Neural cell (in vitro differentiated cells): Measurements from ENCODE around the gene TNS1. TPM values are rescaled to one million over a fixed set of nuclear protein-coding genes. Genes with fewer than 3 reads are reported as not detected.

Experiments used
- H2AFZ ChIP-seq: fragments of 200-600, 300-800 bp; sonication (generic), shearing (Covaris generic); 2 replicates; pipeline ENCODE4 v1.6.0; 2014; ENCODE audit warnings: low read depth, mild to moderate bottlenecking, antibody characterized with exemption, low read length, moderate library complexity
- H3F3A ChIP-seq: fragments of 200-600 bp; shearing (Covaris generic); 2 replicates; pipeline ENCODE4 v1.6.1; 2016; ENCODE audit warnings: mild to moderate bottlenecking, moderate library complexity, mixed read lengths, antibody characterized with exemption, low read length; ENCODE audit not compliant: insufficient read depth, poor library complexity, severe bottlenecking
- H3K27ac ChIP-seq: fragments of 200-600, 300-800 bp; sonication (generic), shearing (Covaris generic); 2 replicates; pipeline ENCODE4 v1.5.1; 2014; ENCODE audit warnings: mild to moderate bottlenecking, low read length, moderate library complexity
- H3K27me3 ChIP-seq: fragments of 300-800, 200-600 bp; sonication (generic), shearing (Covaris generic); 2 replicates; pipeline ENCODE4 v1.6.0; 2014; ENCODE audit warnings: mild to moderate bottlenecking, low read depth, low read length, moderate library complexity; ENCODE audit not compliant: insufficient read depth
- H3K36me3 ChIP-seq: fragments of 300-800, 200-600 bp; sonication (generic), shearing (Covaris generic); 2 replicates; pipeline ENCODE4 v1.5.1; 2014; ENCODE audit warnings: mild to moderate bottlenecking, antibody characterized with exemption, low read length, moderate library complexity; ENCODE audit not compliant: insufficient read depth
- H3K4me2 ChIP-seq: fragments of 300-800, 200-600 bp; sonication (generic), shearing (Covaris generic); 2 replicates; pipeline ENCODE4 v1.6.0; 2014; ENCODE audit warnings: mild to moderate bottlenecking, low read length
- H3K4me3 ChIP-seq: fragments of 300-800, 200-600 bp; sonication (generic), shearing (Covaris generic); 2 replicates; pipeline ENCODE4 v1.5.1; 2014; ENCODE audit warnings: mild to moderate bottlenecking, low read length, moderate library complexity
- H3K79me2 ChIP-seq: fragments of 200-600 bp; shearing (Covaris generic); replicated peaks from 2 replicates; pipeline ENCODE4 v1.6.0; 2014; ENCODE audit warnings: mild to moderate bottlenecking, low read length, moderate library complexity; ENCODE audit not compliant: insufficient read depth
- H3K9ac ChIP-seq: fragments of 300-800, 200-600 bp; sonication (generic), shearing (Covaris generic); 2 replicates; pipeline ENCODE4 v1.6.1; 2016; ENCODE audit warnings: mild to moderate bottlenecking, low read length, mixed read lengths
- H3K9me2 ChIP-seq: fragments of 200-600 bp; shearing (Covaris generic); 2 replicates; pipeline ENCODE4 v1.6.1; 2016; ENCODE audit warnings: mild to moderate bottlenecking, low read length, mixed read lengths; ENCODE audit not compliant: insufficient read depth
- H3K9me3 ChIP-seq: fragments of 200-600, 300-800 bp; sonication (generic), shearing (Covaris generic); 2 replicates; pipeline ENCODE4 v1.6.1; 2016; ENCODE audit warnings: mild to moderate bottlenecking, mixed run types, low read length, moderate library complexity, mixed read lengths
- H4K20me1 ChIP-seq: fragments of 200-600 bp; shearing (Covaris generic); 2 replicates; pipeline ENCODE4 v1.6.1; 2016; ENCODE audit warnings: mild to moderate bottlenecking, mixed run types; ENCODE audit not compliant: insufficient read depth
- EP300 ChIP-seq: fragments of 450-650 bp; conservative IDR thresholded peaks from 2 replicates; pipeline ENCODE4 v1.6.1; 2014; ENCODE audit warnings: antibody characterized with exemption, mild to moderate bottlenecking, moderate library complexity; ENCODE audit not compliant: poor library complexity, severe bottlenecking
- EZH2 ChIP-seq: fragments of 200-600, 300-800 bp; shearing (Covaris generic), sonication (generic); IDR thresholded peaks from 2 replicates; pipeline ENCODE4 v1.6.1; 2014; ENCODE audit warnings: antibody characterized with exemption, low read length, borderline replicate concordance, mild to moderate bottlenecking; ENCODE audit not compliant: insufficient read depth, poor library complexity, severe bottlenecking
- MXI1 ChIP-seq: fragments of 450-650 bp; conservative IDR thresholded peaks from 2 replicates; pipeline ENCODE4 v1.6.1; 2014; ENCODE audit warnings: antibody characterized with exemption, mild to moderate bottlenecking; ENCODE audit not compliant: poor library complexity, severe bottlenecking
- POLR2AphosphoS5 ChIP-seq: IDR thresholded peaks from 2 replicates; pipeline ENCODE4 v1.6.1; 2012
- RAD21 ChIP-seq: fragments of 450-650 bp; conservative IDR thresholded peaks from 2 replicates; pipeline ENCODE4 v1.6.1; 2014; ENCODE audit warnings: antibody characterized with exemption, mild to moderate bottlenecking, moderate library complexity
- SMC3 ChIP-seq: fragments of 450-650 bp; conservative IDR thresholded peaks from 2 replicates; pipeline ENCODE4 v1.6.1; 2014; ENCODE audit warnings: antibody characterized with exemption, mild to moderate bottlenecking, moderate library complexity; ENCODE audit not compliant: poor library complexity
- TAF1 ChIP-seq: IDR thresholded peaks from 2 replicates; pipeline ENCODE4 v1.6.1; 2012; ENCODE audit warnings: low read depth
- polyA plus RNA-seq: library from polyadenylated mRNA; depleted of rRNA; stranded (reverse); fragments of >200 nt; gene quantifications from 2 replicates; pipeline ENCODE4 v1.2.3, GENCODE V29; 2014
- TF ChIP-seq, protein P1 (sequence below): IDR thresholded peaks from 2 replicates; pipeline ENCODE4 v1.6.1; 2012; ENCODE audit warnings: borderline replicate concordance
- TF ChIP-seq, protein P2 (sequence below): fragments of 450-650 bp; IDR thresholded peaks from 2 replicates; pipeline ENCODE4 v1.5.1; 2014; ENCODE audit warnings: antibody characterized with exemption, mild to moderate bottlenecking, moderate library complexity; ENCODE audit not compliant: poor library complexity, severe bottlenecking

Gene TNS1
- polyA plus RNA-seq, 1 donor from 2014 or later = 1.5 TPM

DNA sequence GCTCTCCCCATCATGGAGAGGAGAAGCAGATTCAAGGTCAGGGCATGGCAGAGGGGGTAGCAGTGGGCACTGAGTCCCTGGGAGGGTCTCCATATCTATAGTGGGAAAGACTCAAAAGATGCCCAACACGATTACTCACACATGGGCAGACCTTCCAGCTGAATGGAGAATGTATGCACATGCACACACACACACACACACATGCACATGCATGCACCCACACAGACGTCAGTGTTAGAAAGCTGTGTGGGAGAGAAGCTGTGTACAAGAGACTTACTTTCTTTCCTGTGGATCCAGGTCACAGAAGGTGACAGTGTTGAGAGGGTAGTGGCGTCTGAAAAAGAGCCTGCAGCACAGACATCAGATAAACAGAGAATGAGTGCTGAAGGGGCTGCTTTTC lies 194.5 kb downstream of the TNS1 start:
- no peak overlapping the region for H3K27ac ChIP-seq
- H3K9ac ChIP-seq = no peak overlapping the region
- H3K27me3 ChIP-seq = no peaks in the 10 kb centered on the region
- no peaks in the 10 kb centered on the region for H4K20me1 ChIP-seq
- H2AFZ ChIP-seq = no peak overlapping the region
- no peaks in the 10 kb centered on the region for H3F3A ChIP-seq
- H3K4me2 ChIP-seq = no peak overlapping the region
- no peaks in the 10 kb centered on the region for H3K9me2 ChIP-seq
- no peak overlapping the region for H3K4me3 ChIP-seq
- no peak for TF ChIP-seq TAF1
- TF ChIP-seq SMC3 = no peak
- no peak for TF ChIP-seq MXI1
- no peak for TF ChIP-seq POLR2AphosphoS5
- TF ChIP-seq, protein P1, sequence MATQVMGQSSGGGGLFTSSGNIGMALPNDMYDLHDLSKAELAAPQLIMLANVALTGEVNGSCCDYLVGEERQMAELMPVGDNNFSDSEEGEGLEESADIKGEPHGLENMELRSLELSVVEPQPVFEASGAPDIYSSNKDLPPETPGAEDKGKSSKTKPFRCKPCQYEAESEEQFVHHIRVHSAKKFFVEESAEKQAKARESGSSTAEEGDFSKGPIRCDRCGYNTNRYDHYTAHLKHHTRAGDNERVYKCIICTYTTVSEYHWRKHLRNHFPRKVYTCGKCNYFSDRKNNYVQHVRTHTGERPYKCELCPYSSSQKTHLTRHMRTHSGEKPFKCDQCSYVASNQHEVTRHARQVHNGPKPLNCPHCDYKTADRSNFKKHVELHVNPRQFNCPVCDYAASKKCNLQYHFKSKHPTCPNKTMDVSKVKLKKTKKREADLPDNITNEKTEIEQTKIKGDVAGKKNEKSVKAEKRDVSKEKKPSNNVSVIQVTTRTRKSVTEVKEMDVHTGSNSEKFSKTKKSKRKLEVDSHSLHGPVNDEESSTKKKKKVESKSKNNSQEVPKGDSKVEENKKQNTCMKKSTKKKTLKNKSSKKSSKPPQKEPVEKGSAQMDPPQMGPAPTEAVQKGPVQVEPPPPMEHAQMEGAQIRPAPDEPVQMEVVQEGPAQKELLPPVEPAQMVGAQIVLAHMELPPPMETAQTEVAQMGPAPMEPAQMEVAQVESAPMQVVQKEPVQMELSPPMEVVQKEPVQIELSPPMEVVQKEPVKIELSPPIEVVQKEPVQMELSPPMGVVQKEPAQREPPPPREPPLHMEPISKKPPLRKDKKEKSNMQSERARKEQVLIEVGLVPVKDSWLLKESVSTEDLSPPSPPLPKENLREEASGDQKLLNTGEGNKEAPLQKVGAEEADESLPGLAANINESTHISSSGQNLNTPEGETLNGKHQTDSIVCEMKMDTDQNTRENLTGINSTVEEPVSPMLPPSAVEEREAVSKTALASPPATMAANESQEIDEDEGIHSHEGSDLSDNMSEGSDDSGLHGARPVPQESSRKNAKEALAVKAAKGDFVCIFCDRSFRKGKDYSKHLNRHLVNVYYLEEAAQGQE = no peak
- TF ChIP-seq EP300 = no peak
- TF ChIP-seq RAD21 = no peak
- TF ChIP-seq, protein P2, sequence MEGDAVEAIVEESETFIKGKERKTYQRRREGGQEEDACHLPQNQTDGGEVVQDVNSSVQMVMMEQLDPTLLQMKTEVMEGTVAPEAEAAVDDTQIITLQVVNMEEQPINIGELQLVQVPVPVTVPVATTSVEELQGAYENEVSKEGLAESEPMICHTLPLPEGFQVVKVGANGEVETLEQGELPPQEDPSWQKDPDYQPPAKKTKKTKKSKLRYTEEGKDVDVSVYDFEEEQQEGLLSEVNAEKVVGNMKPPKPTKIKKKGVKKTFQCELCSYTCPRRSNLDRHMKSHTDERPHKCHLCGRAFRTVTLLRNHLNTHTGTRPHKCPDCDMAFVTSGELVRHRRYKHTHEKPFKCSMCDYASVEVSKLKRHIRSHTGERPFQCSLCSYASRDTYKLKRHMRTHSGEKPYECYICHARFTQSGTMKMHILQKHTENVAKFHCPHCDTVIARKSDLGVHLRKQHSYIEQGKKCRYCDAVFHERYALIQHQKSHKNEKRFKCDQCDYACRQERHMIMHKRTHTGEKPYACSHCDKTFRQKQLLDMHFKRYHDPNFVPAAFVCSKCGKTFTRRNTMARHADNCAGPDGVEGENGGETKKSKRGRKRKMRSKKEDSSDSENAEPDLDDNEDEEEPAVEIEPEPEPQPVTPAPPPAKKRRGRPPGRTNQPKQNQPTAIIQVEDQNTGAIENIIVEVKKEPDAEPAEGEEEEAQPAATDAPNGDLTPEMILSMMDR = no peak
- TF ChIP-seq EZH2 = no peak
- H3K36me3 ChIP-seq = no peaks in the 10 kb centered on the region
- H3K9me3 ChIP-seq = no peaks in the 10 kb centered on the region
- no peaks in the 10 kb centered on the region for H3K79me2 ChIP-seq

DNA sequence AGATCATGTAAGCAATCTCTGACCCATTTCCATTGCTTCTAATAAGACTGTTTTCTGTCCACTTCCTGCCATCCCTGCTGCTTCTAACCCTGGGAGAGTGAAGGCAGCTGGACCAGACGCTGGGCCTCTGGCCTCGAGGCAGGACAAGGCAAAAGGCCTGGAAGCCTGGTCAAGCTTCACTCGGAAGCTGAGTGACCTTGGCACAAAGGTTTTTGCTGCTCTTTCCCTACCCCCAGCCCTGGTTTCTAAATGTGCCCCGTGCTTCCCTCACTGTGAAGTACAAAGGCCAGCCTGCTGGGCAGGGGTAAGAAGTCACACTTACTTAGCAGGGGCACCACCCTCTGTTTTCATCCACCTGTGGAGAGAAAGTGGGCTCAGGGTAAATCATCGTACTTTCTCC lies 195.0 kb downstream of the TNS1 start:
- Histone ChIP-seq H3K27me3 (no peaks in the 10 kb centered on the region), H3K36me3 (no peaks in the 10 kb centered on the region), H3K9me3 (no peaks in the 10 kb centered on the region), H3K9ac (no peak overlapping the region), H3K79me2 (no peaks in the 10 kb centered on the region), H3K27ac (peak overlapping the region; percentile 39), H3K4me2 (no peak overlapping the region), H2AFZ (no peak overlapping the region), H3K4me3 (no peak overlapping the region), H3F3A (no peaks in the 10 kb centered on the region), H4K20me1 (no peaks in the 10 kb centered on the region), H3K9me2 (no peaks in the 10 kb centered on the region)
- TF ChIP-seq POLR2AphosphoS5 (no peak), TAF1 (no peak), MXI1 (no peak), EP300 (no peak), SMC3 (no peak), EZH2 (no peak), RAD21 (no peak)
- TF ChIP-seq, protein P2 = no peak
- TF ChIP-seq, protein P1 = no peak
